Activated naive CD4-positive, alpha-beta T cell treated with anti-CD3 and anti-CD28 coated beads, Interleukin-2, amount 50 U/mL, for 72 hours (primary cell): ENCODE results near the gene LGR6. TPM values are rescaled to one million over a fixed set of nuclear protein-coding genes. Genes with fewer than 3 reads are reported as not detected.
A peak's percentile ranks its signal among the peaks of the same experiment; 100 is the strongest.

Source experiments
- ATAC-seq, 2 donors: fragments of 150-1000 bp; cut with Tn5 transposase; 2 replicates each; pipeline ENCODE4 v1.10.0; 2021; ENCODE audit warnings: mild to moderate bottlenecking in 2 of 2, moderate library complexity in 2 of 2
- DNase-seq, 2 donors: peaks; one replicate each; pipeline ENCODE4 v3.0.0; 2021 to 2022; ENCODE audit warnings: low spot score in 2 of 2
- H3K27ac Mint-ChIP-seq, 2 donors: one replicate each; pipeline ENCODE4 v1.8.0; 2022; ENCODE audit warnings: mild to moderate bottlenecking in 2 of 2, mixed read lengths in 2 of 2
- H3K36me3 Mint-ChIP-seq, 2 donors: one replicate each; pipeline ENCODE4 v1.8.0; 2022; ENCODE audit warnings: mixed read lengths in 2 of 2
- H3K9me3 Mint-ChIP-seq, 2 donors: one replicate each; pipeline ENCODE4 v1.8.0; 2022; ENCODE audit warnings: mixed read lengths in 2 of 2
- total RNA-seq, 2 donors: library from RNA; stranded (reverse); gene quantifications; one replicate each; pipeline ENCODE4 v1.2.3, GENCODE V29; 2022

The LGR6 gene
- total RNA-seq, 2 donors from 2014 or later: 0.14 TPM

DNA sequence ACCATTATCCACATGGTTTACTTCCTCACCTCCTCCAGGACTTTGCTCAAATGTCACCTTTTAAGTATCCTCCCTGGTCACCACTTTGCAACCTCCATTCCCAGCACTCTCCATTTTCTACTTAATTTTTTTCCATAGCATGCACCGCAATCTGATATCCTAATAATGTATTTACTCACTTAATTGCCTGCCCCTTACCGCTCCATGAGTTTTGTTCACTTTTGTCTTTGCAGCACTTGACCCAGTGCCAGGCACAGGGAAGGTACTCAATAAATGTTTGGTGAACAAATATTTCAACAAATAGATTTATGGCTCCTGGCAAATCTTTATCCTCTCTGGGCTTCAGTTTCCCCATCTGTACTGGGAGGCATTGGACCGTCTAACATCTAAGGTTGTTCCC is 94.6 kb downstream of the LGR6 start:
- no peak for DNase-seq
- no peaks in the 10 kb centered on the region for H3K36me3 Mint-ChIP-seq
- no peak for ATAC-seq
- no peaks in the 10 kb centered on the region for H3K9me3 Mint-ChIP-seq
- H3K27ac Mint-ChIP-seq: no peak overlapping the region

DNA sequence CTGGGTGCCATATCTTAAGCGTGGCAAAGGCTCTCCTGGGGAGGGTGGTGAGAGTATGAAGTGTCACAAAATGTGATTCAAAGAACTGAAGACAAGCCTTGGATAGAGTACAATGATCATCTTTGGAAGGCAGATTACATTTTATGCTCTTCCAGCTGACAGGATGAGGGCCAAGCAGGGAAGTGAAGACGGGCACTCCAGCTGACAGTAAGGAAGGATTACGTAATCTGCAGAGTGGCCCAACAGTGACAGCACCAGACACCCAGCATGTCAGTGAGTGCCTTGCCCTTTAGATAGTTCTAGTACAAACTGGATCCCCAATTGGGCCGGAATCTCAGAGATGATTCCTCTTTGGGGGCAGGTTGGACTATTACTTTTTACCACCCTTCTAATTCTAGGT is 95.4 kb downstream of the LGR6 start:
- no peaks in the 10 kb centered on the region for H3K9me3 Mint-ChIP-seq
- no peak for ATAC-seq
- no peak overlapping the region for H3K27ac Mint-ChIP-seq
- H3K36me3 Mint-ChIP-seq: no peaks in the 10 kb centered on the region
- DNase-seq: no peak

GRCh38 chr1:202291001-202291400 is 97.4 kb downstream of the LGR6 start:
- ATAC-seq (no peak), DNase-seq (no peak)
- no peak overlapping the region for H3K27ac Mint-ChIP-seq
- no peaks in the 10 kb centered on the region for H3K9me3 Mint-ChIP-seq
- no peaks in the 10 kb centered on the region for H3K36me3 Mint-ChIP-seq

DNA sequence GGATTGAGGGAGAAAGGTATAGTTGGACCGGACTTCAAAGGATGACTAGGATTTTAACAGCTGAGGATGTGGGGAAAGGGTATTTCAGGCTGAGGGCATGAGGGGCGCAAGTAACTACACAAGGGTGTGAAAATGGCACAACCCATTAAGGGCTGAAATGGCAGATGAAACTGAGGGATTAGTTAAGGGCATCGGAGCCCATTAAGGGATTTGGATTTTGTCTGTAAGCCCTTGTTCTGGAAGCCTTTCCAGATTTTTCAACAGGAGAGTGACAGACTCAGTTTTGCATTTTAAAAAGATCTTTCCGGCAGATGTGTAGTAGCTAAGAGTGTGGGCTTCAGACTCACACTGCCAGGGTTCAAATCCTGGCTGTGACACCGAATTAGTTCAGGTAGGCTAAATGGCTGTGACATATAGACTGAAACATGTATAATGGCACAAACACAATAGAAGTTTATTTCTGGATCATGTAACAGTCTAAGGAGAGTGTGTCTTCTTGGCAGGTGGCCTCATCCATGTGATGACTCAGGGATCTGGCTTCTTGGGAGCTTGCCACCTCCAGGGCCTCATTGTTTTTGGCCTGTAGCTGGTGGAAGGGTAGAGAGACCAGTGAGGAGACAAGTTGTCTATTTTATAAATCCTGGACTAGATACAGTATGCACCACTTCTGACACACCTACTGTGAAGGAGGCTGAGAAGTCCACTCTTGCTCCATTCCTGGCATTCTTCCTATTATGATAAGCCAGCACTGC is 98.5 kb downstream of the LGR6 start:
- Mint-ChIP-seq H3K9me3 (no peaks in the 10 kb centered on the region), H3K36me3 (no peaks in the 10 kb centered on the region), H3K27ac (no peak overlapping the region)
- no peak for DNase-seq
- no peak for ATAC-seq

DNA sequence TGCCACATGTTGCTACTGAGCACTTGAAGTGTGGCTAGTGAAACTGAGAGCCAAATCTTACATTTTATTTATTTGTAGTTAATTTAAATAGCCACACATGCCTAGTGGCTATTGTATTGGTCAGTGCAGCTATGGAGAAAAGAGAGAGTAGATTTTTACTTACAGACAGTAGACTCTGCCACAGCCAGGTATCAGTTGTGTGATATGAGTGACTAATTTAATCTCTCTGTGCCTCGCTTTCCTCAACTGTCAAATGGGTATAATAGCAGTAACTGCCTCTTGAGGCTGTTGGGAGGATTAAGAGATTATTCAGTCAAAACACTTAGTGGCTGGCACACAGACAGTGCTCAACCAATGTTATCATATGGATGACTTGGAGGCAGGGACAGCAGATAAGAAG is 99.2 kb downstream of the LGR6 start:
- Mint-ChIP-seq H3K27ac (no peak overlapping the region), H3K9me3 (no peaks in the 10 kb centered on the region), H3K36me3 (no peaks in the 10 kb centered on the region)
- ATAC-seq (no peak), DNase-seq (no peak)

- DNase-seq: no peak
- Mint-ChIP-seq H3K27ac (no peak overlapping the region), H3K9me3 (no peaks in the 10 kb centered on the region), H3K36me3 (no peaks in the 10 kb centered on the region)
- no peak for ATAC-seq
Observed at GRCh38 chr1:202293569-202293968, 100.0 kb downstream of the LGR6 start.

DNA sequence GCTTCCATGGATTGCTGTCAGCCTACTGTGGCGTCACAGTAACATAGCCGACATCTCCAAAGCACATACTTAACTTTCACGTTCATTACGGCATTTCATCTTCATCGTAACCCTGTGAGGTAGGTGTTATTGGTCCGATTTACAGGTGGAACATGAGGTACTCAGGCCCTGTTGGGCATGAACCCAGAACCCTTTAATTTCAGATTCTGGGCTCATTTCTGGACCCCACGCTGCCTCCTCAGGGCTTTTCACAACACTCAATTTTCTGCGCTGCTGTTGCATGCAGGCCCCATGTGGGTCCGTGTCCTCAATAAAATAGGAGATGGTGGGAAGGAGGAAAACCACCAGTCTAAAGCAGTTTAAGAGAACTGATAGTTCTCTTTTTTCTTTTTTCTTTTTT is 108.6 kb downstream of the LGR6 start:
- ATAC-seq (no peak), DNase-seq (no peak)
- Mint-ChIP-seq H3K9me3 (no peaks in the 10 kb centered on the region), H3K36me3 (no peaks in the 10 kb centered on the region), H3K27ac (no peak overlapping the region)

DNA sequence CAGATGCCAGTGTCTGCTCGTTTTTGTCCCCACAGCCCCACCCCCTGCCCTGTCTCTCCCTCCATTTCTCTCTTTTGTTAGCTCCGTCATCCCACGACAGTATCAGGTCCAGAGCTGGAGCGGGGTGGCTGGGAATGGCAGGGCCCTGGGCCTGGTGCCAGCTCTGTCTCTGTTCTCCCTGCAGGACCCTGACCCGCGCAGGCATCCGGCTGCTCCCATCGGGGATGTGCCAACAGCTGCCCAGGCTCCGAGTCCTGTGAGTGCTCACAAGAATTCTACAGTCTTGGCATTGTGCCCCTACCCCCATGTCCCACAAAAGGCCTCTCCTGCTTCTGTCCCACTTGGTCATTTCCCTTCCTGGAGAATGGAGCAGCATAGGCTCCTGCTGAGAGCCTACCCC is 110.8 kb downstream of the LGR6 start:
- ATAC-seq (no peak), DNase-seq (no peak)
- no peaks in the 10 kb centered on the region for H3K36me3 Mint-ChIP-seq
- H3K9me3 Mint-ChIP-seq: no peaks in the 10 kb centered on the region
- no peak overlapping the region for H3K27ac Mint-ChIP-seq

DNA sequence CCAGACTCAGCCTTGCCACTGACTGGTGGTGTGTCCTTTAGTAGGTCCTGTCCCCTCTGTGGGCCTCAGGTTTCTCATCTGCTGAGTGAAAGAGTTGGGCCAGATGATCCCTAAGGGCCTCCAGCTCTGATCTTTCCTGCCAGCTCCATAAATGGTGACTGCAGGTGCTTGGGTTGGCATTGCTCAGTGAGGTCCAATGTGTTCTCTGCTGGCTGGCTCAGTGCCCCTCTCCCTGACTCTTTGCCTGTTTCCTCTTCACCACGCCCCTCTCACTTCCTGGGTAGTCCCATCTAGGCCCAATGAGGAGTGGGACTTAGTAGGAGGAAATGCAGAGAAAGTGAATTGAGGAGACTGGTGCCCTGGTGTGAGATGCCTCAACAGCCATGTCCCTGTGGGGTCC is 111.6 kb downstream of the LGR6 start:
- no peak for ATAC-seq
- Mint-ChIP-seq H3K9me3 (no peaks in the 10 kb centered on the region), H3K27ac (no peak overlapping the region), H3K36me3 (no peaks in the 10 kb centered on the region)
- no peak for DNase-seq

GRCh38 chr1:202306535-202307345 is 113.1 kb downstream of the LGR6 start:
- H3K36me3 Mint-ChIP-seq: no peaks in the 10 kb centered on the region
- ATAC-seq: no peak
- H3K9me3 Mint-ChIP-seq: no peaks in the 10 kb centered on the region

GRCh38 chr1:202310071-202310725 is 116.6 kb downstream of the LGR6 start:
- ATAC-seq (no peak), DNase-seq (peak in 1 of 2 donors; percentile 43)
- no peaks in the 10 kb centered on the region for H3K9me3 Mint-ChIP-seq
- H3K27ac Mint-ChIP-seq: no peak overlapping the region
- H3K36me3 Mint-ChIP-seq: no peaks in the 10 kb centered on the region

More at GRCh38 chr1:202306535-202307345, 113.1 kb downstream of the LGR6 start:
- no peak overlapping the region for H3K27ac Mint-ChIP-seq
- DNase-seq: no peak

DNA sequence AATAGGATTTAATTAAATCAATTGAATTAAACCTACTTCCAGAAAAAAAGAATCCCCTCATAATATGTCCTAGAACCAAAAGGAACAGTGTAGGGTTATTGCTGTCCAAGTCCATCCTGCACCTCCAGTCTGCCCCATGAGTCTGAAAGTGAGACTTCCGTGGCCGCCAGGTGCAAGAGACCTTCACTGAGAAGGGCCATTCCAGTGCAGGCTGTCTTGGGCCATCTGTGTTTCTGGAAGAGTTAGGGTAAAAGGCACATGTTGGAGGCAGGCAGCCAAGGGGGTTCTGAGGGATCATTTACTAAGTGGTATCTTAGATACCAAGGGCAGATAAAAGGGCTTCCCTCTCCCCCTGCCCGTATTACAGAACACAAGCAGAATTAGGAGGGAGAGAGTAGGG is 117.1 kb downstream of the LGR6 start:
- Mint-ChIP-seq H3K27ac (no peak overlapping the region), H3K9me3 (no peaks in the 10 kb centered on the region), H3K36me3 (no peaks in the 10 kb centered on the region)
- ATAC-seq (no peak), DNase-seq (peak in 1 of 2 donors; percentile 21)

DNA sequence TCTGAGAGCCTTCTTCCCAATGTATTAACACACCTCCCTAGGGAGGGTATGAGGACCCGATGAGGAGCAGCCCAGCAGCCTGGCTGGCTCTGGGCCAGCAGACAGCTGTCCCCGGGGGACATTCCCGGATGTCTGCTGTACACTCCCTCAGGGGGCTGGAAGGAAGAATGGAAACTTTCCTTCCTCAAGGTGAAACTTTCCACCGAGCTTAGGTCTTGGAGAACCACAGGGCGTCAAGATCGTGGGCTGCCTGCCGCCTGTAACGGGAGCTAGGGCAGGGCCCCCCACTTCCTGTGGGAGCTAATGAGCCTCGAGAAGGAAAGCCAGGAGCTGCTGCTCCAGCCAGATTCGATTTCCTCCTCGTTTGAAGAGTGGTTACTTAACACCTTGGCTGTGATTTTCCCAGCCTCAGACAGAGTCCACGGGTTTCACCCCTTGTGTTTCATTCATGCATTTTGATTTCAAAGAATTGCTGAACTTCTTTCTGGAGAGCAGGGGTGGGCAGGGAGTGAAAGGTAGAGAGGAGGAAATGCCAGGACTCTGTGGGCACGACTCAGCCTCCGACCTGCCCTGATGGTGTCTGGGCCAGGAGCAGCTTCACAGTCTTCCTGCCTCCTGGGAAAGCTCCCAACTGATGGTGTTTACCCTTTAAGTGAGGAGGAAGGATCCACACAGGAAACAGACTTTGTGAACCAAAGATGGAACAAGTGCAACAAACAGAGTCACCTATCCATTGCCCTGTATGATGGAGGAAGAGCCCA is 118.5 kb downstream of the LGR6 start:
- Mint-ChIP-seq H3K9me3 (no peaks in the 10 kb centered on the region), H3K27ac (peak overlapping the region in 1 of 2 donors; percentile 56), H3K36me3 (no peaks in the 10 kb centered on the region)
- DNase-seq (peak in 1 of 2 donors; percentile 16), ATAC-seq (no peak)

DNA sequence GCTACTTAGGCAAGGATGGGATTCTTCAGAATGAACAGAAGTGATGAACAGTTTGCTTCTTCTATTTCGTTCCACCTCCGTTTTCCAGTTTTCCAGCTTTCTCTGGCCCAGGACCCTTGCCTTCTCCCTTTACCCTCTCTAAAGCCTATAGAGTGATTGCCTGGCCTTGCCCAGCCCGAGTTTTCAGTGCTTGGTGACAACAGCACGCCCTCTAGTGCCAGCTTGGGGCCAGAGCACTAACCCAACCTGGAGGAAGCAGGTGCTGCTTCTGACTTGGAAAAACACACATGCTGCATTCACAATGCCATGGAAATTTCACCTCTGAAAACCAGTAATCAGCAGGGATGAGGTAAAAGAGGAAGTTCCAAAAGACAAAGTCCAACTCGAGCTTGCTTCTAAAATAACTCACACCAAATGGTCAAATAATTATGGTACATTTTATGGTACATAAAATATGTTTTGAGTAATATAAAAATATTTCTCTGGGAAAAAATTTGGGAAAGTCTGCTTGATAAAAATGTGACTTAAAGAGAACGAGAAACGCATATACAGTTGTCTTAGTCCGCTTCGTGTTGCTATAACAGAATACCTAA is 122.1 kb downstream of the LGR6 start:
- peak; percentile 66 to 78 for DNase-seq
- peak; percentile 79 to 88 for ATAC-seq
- Mint-ChIP-seq H3K36me3 (no peaks in the 10 kb centered on the region), H3K9me3 (no peaks in the 10 kb centered on the region), H3K27ac (no peak overlapping the region)

DNA sequence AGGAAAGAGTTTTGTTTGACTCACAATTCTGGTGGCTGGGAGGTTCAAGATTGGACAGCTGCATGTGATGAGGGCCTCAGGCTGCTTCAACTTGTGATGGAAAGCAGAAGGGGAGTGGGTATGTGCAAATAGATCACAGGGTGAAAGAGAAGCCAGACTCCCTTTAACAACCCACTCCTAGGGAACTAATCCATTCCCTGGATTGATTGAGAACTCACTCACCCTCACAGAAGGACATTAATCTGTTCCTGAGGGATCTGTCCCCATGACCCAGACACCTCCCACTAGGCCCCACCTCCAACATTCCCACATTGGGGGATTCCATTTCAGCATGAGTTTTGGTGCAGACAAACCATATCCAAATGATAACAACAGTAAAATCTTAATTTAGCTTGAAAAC is 122.6 kb downstream of the LGR6 start:
- peak in 1 of 2 donors; percentile 7 for DNase-seq
- no peak for ATAC-seq
- Mint-ChIP-seq H3K27ac (no peak overlapping the region), H3K9me3 (no peaks in the 10 kb centered on the region), H3K36me3 (no peaks in the 10 kb centered on the region)
